22Rv1 (cell line): ENCODE results near the gene EHMT1.

Experiments used
- H3K27ac ChIP-seq: fragments of 450-650 bp; 2 replicates; pipeline ENCODE4 v1.5.1; 2017
- ZFX ChIP-seq: fragments of 450-650 bp; IDR thresholded peaks from 2 replicates; pipeline ENCODE4 v1.6.1; 2017; ENCODE audit warnings: antibody characterized with exemption, borderline replicate concordance
- TF ChIP-seq, protein P1 (sequence below): fragments of 450-650 bp; IDR thresholded peaks from 2 replicates; pipeline ENCODE4 v1.5.1; 2017; ENCODE audit warnings: mild to moderate bottlenecking

EHMT1 gene

DNA sequence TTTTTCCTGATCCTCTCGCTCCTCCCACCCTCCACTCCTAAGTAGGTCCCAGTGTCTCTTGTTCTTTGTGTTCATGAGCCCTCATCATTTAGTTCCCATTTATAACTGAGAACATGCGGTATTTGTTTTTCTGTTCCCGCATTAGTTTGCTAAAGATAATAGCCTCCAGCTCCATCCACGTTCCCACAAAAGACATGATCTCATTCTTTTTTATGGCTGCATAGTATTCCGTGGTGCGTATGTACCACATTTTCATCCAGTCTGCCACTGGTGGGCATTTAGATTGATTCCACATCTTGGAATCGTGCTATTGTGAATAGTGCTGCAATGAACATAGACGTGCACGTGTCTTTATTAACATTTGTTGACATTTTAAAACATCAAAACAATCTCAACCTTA lies 224.6 kb downstream of the EHMT1 start:
- TF ChIP-seq, protein P1, sequence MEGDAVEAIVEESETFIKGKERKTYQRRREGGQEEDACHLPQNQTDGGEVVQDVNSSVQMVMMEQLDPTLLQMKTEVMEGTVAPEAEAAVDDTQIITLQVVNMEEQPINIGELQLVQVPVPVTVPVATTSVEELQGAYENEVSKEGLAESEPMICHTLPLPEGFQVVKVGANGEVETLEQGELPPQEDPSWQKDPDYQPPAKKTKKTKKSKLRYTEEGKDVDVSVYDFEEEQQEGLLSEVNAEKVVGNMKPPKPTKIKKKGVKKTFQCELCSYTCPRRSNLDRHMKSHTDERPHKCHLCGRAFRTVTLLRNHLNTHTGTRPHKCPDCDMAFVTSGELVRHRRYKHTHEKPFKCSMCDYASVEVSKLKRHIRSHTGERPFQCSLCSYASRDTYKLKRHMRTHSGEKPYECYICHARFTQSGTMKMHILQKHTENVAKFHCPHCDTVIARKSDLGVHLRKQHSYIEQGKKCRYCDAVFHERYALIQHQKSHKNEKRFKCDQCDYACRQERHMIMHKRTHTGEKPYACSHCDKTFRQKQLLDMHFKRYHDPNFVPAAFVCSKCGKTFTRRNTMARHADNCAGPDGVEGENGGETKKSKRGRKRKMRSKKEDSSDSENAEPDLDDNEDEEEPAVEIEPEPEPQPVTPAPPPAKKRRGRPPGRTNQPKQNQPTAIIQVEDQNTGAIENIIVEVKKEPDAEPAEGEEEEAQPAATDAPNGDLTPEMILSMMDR = no peak
- no peak for TF ChIP-seq ZFX

DNA sequence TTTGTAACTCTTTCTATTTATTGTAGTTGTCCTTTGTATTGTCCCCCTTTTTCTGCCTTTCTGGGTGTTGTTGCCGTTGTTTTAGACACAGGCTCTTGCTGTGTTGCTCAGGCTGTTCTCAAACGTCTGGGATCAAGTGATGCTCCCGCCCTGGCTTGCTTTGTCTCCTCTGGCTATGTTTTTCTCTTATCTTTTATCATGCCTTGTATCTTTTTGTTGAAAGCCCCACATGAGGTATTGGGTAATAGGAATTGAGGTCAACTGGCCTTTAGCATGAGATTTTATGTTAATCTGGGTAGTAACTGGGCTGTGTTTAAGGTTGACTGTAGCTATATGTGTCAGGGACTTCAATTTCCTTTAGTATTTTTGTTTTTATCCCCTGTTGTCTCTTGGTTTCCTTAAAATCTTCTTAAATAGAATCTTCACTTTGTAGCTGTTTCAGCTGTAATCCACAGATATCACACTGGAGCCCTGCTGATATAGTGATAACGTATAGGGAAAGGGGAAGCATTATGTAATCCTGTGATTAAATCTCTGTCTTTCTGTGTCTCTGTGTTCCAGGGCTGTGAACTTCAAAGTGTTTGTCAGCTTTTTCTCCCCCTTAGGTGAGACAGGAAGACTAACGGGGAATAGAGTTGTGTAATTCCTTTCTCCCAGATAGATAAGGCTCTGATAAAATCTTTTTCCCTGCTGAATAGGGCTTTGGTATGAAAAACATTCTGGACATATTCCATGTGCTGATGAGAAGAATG lies 232.9 kb downstream of the EHMT1 start:
- no peak overlapping the region for H3K27ac ChIP-seq
- TF ChIP-seq ZFX = no peak
- TF ChIP-seq, protein P1 = no peak

More for the DNA sequence above, 224.6 kb downstream of the EHMT1 start:
- no peak overlapping the region for H3K27ac ChIP-seq

DNA sequence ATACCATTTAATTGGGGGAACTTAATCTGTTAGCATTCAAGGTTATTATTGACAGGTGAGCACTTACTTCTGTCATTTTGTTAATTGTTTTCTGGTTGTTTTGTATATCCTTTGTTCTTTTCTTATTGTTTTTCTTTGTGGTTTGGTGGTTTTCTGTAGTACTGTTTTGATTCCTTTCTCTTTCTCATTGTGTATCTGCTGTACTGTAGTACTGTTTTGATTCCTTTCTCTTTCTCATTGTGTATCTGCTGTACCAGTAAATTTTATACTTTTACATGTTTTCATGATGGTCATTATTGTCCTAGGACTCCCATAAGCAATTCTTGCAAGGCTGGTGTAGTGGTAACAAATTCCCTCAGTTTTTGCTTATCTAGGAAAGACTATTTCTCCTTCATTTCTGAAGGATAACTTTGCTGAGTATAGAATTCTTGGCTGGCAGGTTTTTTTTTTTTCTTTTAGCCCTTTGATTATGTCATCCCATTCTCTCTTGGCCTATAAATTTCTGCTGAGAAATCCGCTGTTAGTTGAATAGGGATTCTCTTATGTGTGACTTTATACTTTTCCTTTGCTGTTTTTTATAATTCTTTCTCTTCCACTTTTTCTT lies 234.7 kb downstream of the EHMT1 start:
- TF ChIP-seq, protein P1 = no peak
- TF ChIP-seq ZFX = no peak
- H3K27ac ChIP-seq = no peak overlapping the region

DNA sequence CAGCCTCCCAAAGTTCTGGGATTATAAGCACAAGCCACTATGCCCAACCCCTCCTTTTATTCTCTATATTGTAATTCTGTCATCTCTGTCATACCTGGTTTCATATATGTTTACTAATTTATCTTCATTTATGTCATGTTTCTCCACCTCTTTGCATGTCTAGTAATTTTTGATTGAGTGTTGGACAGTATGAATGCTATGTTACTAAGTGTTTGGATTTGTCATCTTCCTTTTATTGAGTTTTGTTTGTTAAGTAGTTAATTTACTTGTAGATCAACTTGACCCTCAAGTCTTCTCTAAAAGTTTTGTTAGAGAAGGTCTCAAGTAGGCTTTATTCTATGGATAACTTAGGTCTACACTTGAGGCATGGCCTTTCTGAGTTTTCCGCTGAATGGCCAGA lies 241.6 kb downstream of the EHMT1 start:
- no peak overlapping the region for H3K27ac ChIP-seq
- TF ChIP-seq, protein P1 = no peak
- no peak for TF ChIP-seq ZFX

DNA sequence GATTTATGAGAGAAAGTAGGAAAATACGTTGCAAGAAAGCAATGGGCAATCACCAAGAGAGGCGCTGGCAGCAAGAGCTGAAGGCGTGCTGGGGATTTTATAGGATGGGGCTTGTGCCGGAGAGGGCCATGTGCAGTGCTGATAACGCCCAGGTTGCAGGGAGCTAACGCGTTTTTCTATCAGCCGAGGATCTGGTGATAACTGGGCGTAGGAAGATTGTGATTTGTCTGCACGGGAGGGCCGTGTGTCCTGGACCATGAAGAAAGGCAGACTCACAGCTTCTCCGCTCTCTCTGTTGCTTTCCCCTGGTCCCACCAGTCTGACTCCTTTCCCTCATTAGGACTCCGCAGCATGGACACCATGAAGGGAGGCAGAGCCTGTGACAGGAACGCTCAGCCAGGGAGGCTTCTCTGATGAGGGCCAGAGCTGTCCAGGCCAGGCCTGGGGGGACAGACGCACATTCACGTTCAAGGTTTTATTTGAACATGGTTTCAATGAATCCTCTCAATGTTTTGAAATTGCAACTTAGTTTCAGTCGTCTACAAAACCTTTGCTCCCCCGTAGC lies 246.9 kb downstream of the EHMT1 start:
- TF ChIP-seq, protein P1 = no peak
- TF ChIP-seq ZFX = no peak
- H3K27ac ChIP-seq = no peak overlapping the region

DNA sequence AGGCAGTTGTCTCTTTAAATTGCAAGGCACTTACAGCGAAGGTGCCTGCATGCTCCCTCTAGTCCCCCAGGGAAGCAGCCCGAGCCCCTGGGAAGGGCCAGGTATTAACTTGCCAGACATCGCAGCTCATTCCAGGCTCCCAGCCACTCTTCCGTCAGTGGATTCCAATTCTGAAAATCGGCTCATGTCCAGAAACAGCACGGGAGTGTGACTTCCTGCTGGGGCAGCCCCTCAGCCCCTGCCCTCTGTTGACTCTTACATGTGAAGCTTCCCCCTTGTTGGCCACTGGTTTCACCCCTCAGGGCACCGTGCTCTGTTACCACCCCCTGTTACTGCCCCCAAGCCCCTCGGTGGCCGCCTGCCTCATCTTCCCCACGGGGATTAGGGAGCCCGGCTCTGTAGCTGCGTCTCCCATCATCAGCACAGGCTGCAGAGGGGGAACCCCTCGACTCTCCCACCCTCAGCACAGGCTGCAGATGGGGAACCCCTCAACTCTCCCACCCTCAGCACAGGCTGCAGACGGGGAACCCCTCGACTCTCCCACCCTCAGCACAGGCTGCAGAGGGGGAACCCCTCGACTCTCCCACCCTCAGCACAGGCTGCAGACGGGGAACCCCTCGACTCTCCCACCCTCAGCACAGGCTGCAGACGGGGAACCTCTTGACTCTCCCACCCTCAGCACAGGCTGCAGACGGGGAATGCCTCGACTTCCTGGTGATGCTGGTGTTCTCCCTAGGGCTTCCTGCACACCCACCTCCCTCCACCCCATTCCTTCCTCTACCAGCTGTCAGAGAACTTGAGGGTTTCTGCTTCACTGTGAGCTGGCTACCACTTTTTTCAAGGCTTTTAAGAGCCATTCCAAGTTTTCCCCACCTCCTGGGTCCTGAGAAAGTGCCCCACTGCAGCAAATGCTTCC lies 247.7 kb downstream of the EHMT1 start:
- H3K27ac ChIP-seq = no peak overlapping the region
- TF ChIP-seq, protein P1 = no peak
- no peak for TF ChIP-seq ZFX
